SU-DHL-6 (cell line): ENCODE results near the gene CMTR2.

Experiments used
- H2AFZ ChIP-seq: fragments of 200-600 bp; sonication (generic); 2 replicates; pipeline ENCODE4 v1.6.1; 2014; ENCODE audit warnings: low read depth, mild to moderate bottlenecking, moderate library complexity, mixed read lengths, antibody characterized with exemption, low read length; ENCODE audit not compliant: severe bottlenecking
- H3F3A ChIP-seq: fragments of 200-600 bp; shearing (Covaris generic); 2 replicates; pipeline ENCODE4 v1.6.0; 2016; ENCODE audit warnings: antibody characterized with exemption, mild to moderate bottlenecking; ENCODE audit not compliant: insufficient read depth
- H3K27ac ChIP-seq: fragments of 200-600 bp; sonication (generic); 2 replicates; pipeline ENCODE4 v1.5.1; 2016; ENCODE audit warnings: low read depth, mild to moderate bottlenecking, low read length, moderate library complexity, mixed read lengths
- H3K27me3 ChIP-seq: fragments of 200-600 bp; sonication (generic), shearing (Covaris generic); 2 replicates; pipeline ENCODE4 v1.6.0; 2014; ENCODE audit warnings: mild to moderate bottlenecking, low read length
- H3K36me3 ChIP-seq: fragments of 200-600 bp; sonication (generic); 2 replicates; pipeline ENCODE4 v1.6.1; 2014; ENCODE audit warnings: mild to moderate bottlenecking, low read length, mixed read lengths
- H3K4me2 ChIP-seq: fragments of 300-600, 200-600 bp; shearing (Covaris generic), sonication (generic); 2 replicates; pipeline ENCODE4 v1.6.0; 2014; ENCODE audit warnings: low read length, low read depth, mild to moderate bottlenecking; ENCODE audit not compliant: poor library complexity, severe bottlenecking
- H3K4me3 ChIP-seq: fragments of 200-600 bp; sonication (generic); 2 replicates; pipeline ENCODE4 v1.5.1; 2014; ENCODE audit warnings: antibody characterized with exemption, low read length, mild to moderate bottlenecking, mixed read lengths; ENCODE audit not compliant: insufficient read depth, poor library complexity, severe bottlenecking
- H3K79me2 ChIP-seq: fragments of 200-600 bp; sonication (generic); 2 replicates; pipeline ENCODE4 v1.6.1; 2014; ENCODE audit warnings: mild to moderate bottlenecking, low read length, moderate library complexity; ENCODE audit not compliant: insufficient read depth
- H3K9ac ChIP-seq: fragments of 200-600 bp; sonication (generic); 2 replicates; pipeline ENCODE4 v1.7.0; 2014; ENCODE audit warnings: mild to moderate bottlenecking, low read length
- H3K9me2 ChIP-seq: fragments of 200-600 bp; sonication (generic); replicated peaks from 2 replicates; pipeline ENCODE4 v1.6.1; 2014; ENCODE audit warnings: low read length; ENCODE audit not compliant: insufficient read depth
- H3K9me3 ChIP-seq: fragments of 200-600 bp; sonication (generic); 2 replicates; pipeline ENCODE4 v1.6.1; 2014; ENCODE audit warnings: low read length, mixed read lengths; ENCODE audit not compliant: insufficient read depth
- H4K20me1 ChIP-seq: fragments of 200-600 bp; sonication (generic); 2 replicates; pipeline ENCODE4 v1.6.1; 2014; ENCODE audit warnings: low read depth, mild to moderate bottlenecking, antibody characterized with exemption, low read length, moderate library complexity, mixed read lengths
- CTCF ChIP-seq: fragments of 200-600 bp; sonication (generic); IDR thresholded peaks from one replicate; pipeline ENCODE4 v1.5.1; 2017; ENCODE audit warnings: antibody characterized with exemption, mild to moderate bottlenecking, low read length, moderate library complexity; ENCODE audit not compliant: insufficient read depth, poor library complexity, severe bottlenecking
- EZH2phosphoT487 ChIP-seq: fragments of 200-600 bp; sonication (generic), shearing (Covaris generic); conservative IDR thresholded peaks from 2 replicates; pipeline ENCODE4 v1.6.1; 2018; ENCODE audit warnings: mild to moderate bottlenecking, antibody characterized with exemption, low read length, moderate library complexity, mixed read lengths

CMTR2 gene

GRCh38 chr16:71283612-71284011 is 5.6 kb downstream of the CMTR2 start:
- Histone ChIP-seq H3F3A (no peaks in the 10 kb centered on the region), H3K9ac (no peak overlapping the region), H2AFZ (no peak overlapping the region), H4K20me1 (peaks cover 4% of the 10 kb centered on the region; the same call in 1 of the 2 replicates), H3K36me3 (no peaks in the 10 kb centered on the region; the same call in 1 of the 2 replicates), H3K27ac (no peak overlapping the region), H3K4me2 (no peak overlapping the region), H3K27me3 (no peaks in the 10 kb centered on the region), H3K9me3 (no peaks in the 10 kb centered on the region), H3K79me2 (peaks cover 9% of the 10 kb centered on the region), H3K9me2 (no peaks in the 10 kb centered on the region), H3K4me3 (no peak overlapping the region)
- no peak for TF ChIP-seq CTCF
- TF ChIP-seq EZH2phosphoT487: no peak

- Histone ChIP-seq H3K4me2 (no peak overlapping the region), H3F3A (no peaks in the 10 kb centered on the region)
These were observed 6.3 kb downstream of the CMTR2 start for GRCh38 chr16:71282943-71283342.

GRCh38 chr16:71276589-71277334 is 12.4 kb downstream of the CMTR2 start:
- Histone ChIP-seq H3K9me3 (no peaks in the 10 kb centered on the region), H3K27ac (no peak overlapping the region)
- no peak for TF ChIP-seq CTCF
- TF ChIP-seq EZH2phosphoT487: no peak

More at GRCh38 chr16:71282943-71283342, 6.3 kb downstream of the CMTR2 start:
- H3K9ac ChIP-seq: no peak overlapping the region
- H3K27me3 ChIP-seq: no peaks in the 10 kb centered on the region
- TF ChIP-seq CTCF: no peak
- TF ChIP-seq EZH2phosphoT487: no peak
- H3K4me3 ChIP-seq: no peak overlapping the region
- no peak overlapping the region for H2AFZ ChIP-seq
- H3K79me2 ChIP-seq: peaks cover 2% of the 10 kb centered on the region; the same call in 1 of the 2 replicates
- H3K36me3 ChIP-seq: no peaks in the 10 kb centered on the region; the same call in 1 of the 2 replicates
- no peaks in the 10 kb centered on the region for H3K9me2 ChIP-seq
- H4K20me1 ChIP-seq: peaks cover 4% of the 10 kb centered on the region; the same call in 1 of the 2 replicates
- H3K27ac ChIP-seq: no peak overlapping the region
- H3K9me3 ChIP-seq: no peaks in the 10 kb centered on the region

More at GRCh38 chr16:71276589-71277334, 12.4 kb downstream of the CMTR2 start:
- H3K36me3 ChIP-seq: no peaks in the 10 kb centered on the region
- no peak overlapping the region for H3K9ac ChIP-seq
- no peak overlapping the region for H3K4me2 ChIP-seq
- peaks cover 4% of the 10 kb centered on the region; the same call in 1 of the 2 replicates for H4K20me1 ChIP-seq
- H3K4me3 ChIP-seq: no peak overlapping the region
- H2AFZ ChIP-seq: no peak overlapping the region
- no peaks in the 10 kb centered on the region for H3K9me2 ChIP-seq
- no peaks in the 10 kb centered on the region for H3K79me2 ChIP-seq
- H3F3A ChIP-seq: no peaks in the 10 kb centered on the region
- H3K27me3 ChIP-seq: no peaks in the 10 kb centered on the region
